SK-N-SH treated with all-trans-retinoic acid at 6 μM for 48 hours (cell line): Measurements from ENCODE around the gene ATP8B3.

ENCODE experiments used
- ATAC-seq: fragments of 200-7000 bp; cut with Tn5 transposase; 3 replicates; pipeline ENCODE4 v1.9.1; 2020; ENCODE audit warnings: mild to moderate bottlenecking, moderate library complexity
- ARNTL ChIP-seq: fragments of 450-650 bp; formaldehyde crosslinking; IDR thresholded peaks from 2 replicates; pipeline ENCODE4 v1.5.0; 2020; ENCODE audit warnings: low read depth, mild to moderate bottlenecking, moderate library complexity, borderline replicate concordance
- BACH2 ChIP-seq: fragments of 250-450 bp; sonication (Bioruptor Pico); IDR thresholded peaks from 2 replicates; pipeline ENCODE4 v1.9.0; 2021; ENCODE audit warnings: mild to moderate bottlenecking, borderline replicate concordance
- CSRNP3 ChIP-seq: fragments of 250-450 bp; sonication (Bioruptor Pico); IDR thresholded peaks from 2 replicates; pipeline ENCODE4 v1.5.1; 2021; ENCODE audit warnings: mild to moderate bottlenecking, moderate library complexity
- ESRRG ChIP-seq: fragments of 250-450 bp; sonication (Bioruptor Pico); IDR thresholded peaks from 2 replicates; pipeline ENCODE4 v1.6.1; 2021; ENCODE audit warnings: mild to moderate bottlenecking
- GLIS3 ChIP-seq: fragments of 250-450 bp; sonication (Bioruptor Pico); IDR thresholded peaks from 2 replicates; pipeline ENCODE4 v1.5.0; 2020; ENCODE audit warnings: mild to moderate bottlenecking, moderate library complexity
- ISL1 ChIP-seq: fragments of 250-450 bp; sonication (Bioruptor Pico); IDR thresholded peaks from 2 replicates; pipeline ENCODE4 v2.1.2; 2022; ENCODE audit warnings: mild to moderate bottlenecking, moderate library complexity
- OSR1 ChIP-seq: fragments of 250-450 bp; sonication (Bioruptor Pico); IDR thresholded peaks from 2 replicates; pipeline ENCODE4 v1.8.0; 2022; ENCODE audit warnings: moderate library complexity, mild to moderate bottlenecking, inconsistent platforms
- PATZ1 ChIP-seq: fragments of 250-450 bp; sonication (Bioruptor Pico); IDR thresholded peaks from 2 replicates; pipeline ENCODE4 v1.8.0; 2020; ENCODE audit warnings: mild to moderate bottlenecking, moderate library complexity, borderline replicate concordance
- PPARA ChIP-seq: fragments of 250-450 bp; sonication (Bioruptor Pico); IDR thresholded peaks from 2 replicates; pipeline ENCODE4 v1.5.0; 2020; ENCODE audit warnings: mild to moderate bottlenecking, borderline replicate concordance
- RARB ChIP-seq: fragments of 250-450 bp; sonication (Bioruptor Pico); IDR thresholded peaks from 2 replicates; pipeline ENCODE4 v1.8.0; 2021; ENCODE audit warnings: mild to moderate bottlenecking, moderate library complexity
- SNAI2 ChIP-seq: fragments of 250-450 bp; sonication (Bioruptor Pico); IDR thresholded peaks from 2 replicates; pipeline ENCODE4 v1.5.0; 2020; ENCODE audit warnings: mild to moderate bottlenecking, moderate library complexity
- TOX ChIP-seq: fragments of 250-450 bp; sonication (Bioruptor Pico); IDR thresholded peaks from 2 replicates; pipeline ENCODE4 v1.8.0; 2021; ENCODE audit warnings: mild to moderate bottlenecking, moderate library complexity, borderline replicate concordance
- TSHZ2 ChIP-seq: fragments of 250-450 bp; sonication (Bioruptor Pico); IDR thresholded peaks from 2 replicates; pipeline ENCODE4 v1.5.0; 2020; ENCODE audit warnings: mild to moderate bottlenecking, moderate library complexity
- ZC3H10 ChIP-seq: fragments of 250-450 bp; sonication (Bioruptor Pico); IDR thresholded peaks from 2 replicates; pipeline ENCODE4 v1.5.1; 2021; ENCODE audit warnings: mild to moderate bottlenecking, moderate library complexity
- ZFP3 ChIP-seq: fragments of 250-450 bp; sonication (Bioruptor Pico); IDR thresholded peaks from 2 replicates; pipeline ENCODE4 v1.5.0; 2020; ENCODE audit warnings: mild to moderate bottlenecking, moderate library complexity
- ZFP30 ChIP-seq: fragments of 450-650 bp; formaldehyde crosslinking; IDR thresholded peaks from 2 replicates; pipeline ENCODE4 v1.5.0; 2022; ENCODE audit warnings: mild to moderate bottlenecking, moderate library complexity
- ZNF565 ChIP-seq: fragments of 450-650 bp; formaldehyde crosslinking; conservative IDR thresholded peaks from 2 replicates; pipeline ENCODE4 v1.5.0; 2020; ENCODE audit warnings: low read depth, mild to moderate bottlenecking, moderate library complexity
- ZNF70 ChIP-seq: fragments of 450-650 bp; formaldehyde crosslinking; IDR thresholded peaks from 2 replicates; pipeline ENCODE4 v1.5.0; 2020; ENCODE audit warnings: mild to moderate bottlenecking, moderate library complexity
- ZNF8 ChIP-seq: fragments of 450-650 bp; formaldehyde crosslinking; IDR thresholded peaks from 2 replicates; pipeline ENCODE4 v1.5.0; 2020; ENCODE audit warnings: mild to moderate bottlenecking, moderate library complexity
- TF ChIP-seq, protein P1 (sequence below): fragments of 250-450 bp; sonication (Bioruptor Pico); IDR thresholded peaks from 2 replicates; pipeline ENCODE4 v1.8.0; 2021; ENCODE audit warnings: low read depth, mild to moderate bottlenecking, moderate library complexity, borderline replicate concordance

The ATP8B3 gene

DNA sequence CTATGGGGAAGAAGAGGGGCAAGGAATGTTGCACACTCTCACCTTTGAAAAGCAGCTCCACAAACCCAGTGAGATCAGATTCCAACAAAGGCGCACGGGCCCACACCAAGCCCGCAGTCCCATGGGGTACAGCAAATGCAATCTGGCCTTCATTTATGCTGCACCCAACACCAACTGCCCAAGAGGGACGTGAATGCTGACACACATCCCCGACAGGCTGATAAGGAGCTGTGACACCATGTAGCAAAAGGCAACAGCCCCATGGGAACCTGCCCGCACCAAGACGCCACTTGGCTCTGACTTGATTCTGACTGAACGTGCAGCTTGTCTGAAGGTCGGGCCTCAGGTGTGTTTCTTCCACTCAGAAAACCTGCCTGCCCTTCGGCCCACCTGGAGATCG is 18.9 kb upstream of the ATP8B3 start:
- TF ChIP-seq BACH2 (no peak), PPARA (CRISPR knock-in tag) (no peak), ZNF70 (CRISPR knock-in tag) (no peak), ISL1 (CRISPR knock-in tag) (no peak), PATZ1 (CRISPR knock-in tag) (no peak), OSR1 (CRISPR knock-in tag) (no peak), SNAI2 (no peak), TSHZ2 (CRISPR knock-in tag) (no peak), ARNTL (no peak), GLIS3 (CRISPR knock-in tag) (no peak), CSRNP3 (CRISPR knock-in tag) (no peak), RARB (CRISPR knock-in tag) (no peak), ZC3H10 (no peak), ESRRG (CRISPR knock-in tag) (no peak)
- TF ChIP-seq, protein P1, sequence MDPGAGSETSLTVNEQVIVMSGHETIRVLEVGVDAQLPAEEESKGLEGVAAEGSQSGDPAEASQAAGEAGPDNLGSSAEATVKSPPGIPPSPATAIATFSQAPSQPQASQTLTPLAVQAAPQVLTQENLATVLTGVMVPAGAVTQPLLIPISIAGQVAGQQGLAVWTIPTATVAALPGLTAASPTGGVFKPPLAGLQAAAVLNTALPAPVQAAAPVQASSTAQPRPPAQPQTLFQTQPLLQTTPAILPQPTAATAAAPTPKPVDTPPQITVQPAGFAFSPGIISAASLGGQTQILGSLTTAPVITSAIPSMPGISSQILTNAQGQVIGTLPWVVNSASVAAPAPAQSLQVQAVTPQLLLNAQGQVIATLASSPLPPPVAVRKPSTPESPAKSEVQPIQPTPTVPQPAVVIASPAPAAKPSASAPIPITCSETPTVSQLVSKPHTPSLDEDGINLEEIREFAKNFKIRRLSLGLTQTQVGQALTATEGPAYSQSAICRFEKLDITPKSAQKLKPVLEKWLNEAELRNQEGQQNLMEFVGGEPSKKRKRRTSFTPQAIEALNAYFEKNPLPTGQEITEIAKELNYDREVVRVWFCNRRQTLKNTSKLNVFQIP = no peak
- no peak for ATAC-seq

DNA sequence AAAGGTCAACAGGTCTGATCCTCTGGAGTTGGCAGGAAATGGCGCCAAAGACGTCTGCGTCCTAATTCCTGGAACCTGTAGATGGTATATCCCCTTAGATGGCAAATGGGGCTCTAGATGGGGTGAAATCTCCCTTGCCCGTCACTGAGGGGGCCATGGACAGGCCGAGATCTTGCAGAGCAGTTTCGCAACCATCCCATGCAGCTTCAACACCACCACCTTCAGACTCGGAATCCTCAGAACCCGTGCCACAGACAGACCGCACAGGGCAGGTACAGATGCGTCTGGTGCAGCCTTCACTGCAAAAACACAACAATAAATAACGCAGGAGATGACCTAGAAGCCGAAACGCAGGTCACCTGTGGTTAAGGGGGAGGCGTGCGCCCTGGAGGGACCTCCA is 18.5 kb upstream of the ATP8B3 start:
- no peak for ATAC-seq
- TF ChIP-seq ZNF565 (CRISPR knock-in tag) (no peak), OSR1 (CRISPR knock-in tag) (no peak), PATZ1 (CRISPR knock-in tag) (no peak), ISL1 (CRISPR knock-in tag) (no peak), ESRRG (CRISPR knock-in tag) (no peak), ZFP3 (CRISPR knock-in tag) (no peak), PPARA (CRISPR knock-in tag) (no peak), ZC3H10 (no peak), ZNF8 (CRISPR knock-in tag) (no peak), ZFP30 (CRISPR knock-in tag) (no peak), BACH2 (no peak), GLIS3 (CRISPR knock-in tag) (no peak), SNAI2 (no peak), TOX (CRISPR knock-in tag) (no peak)
- TF ChIP-seq, protein P1 = no peak
